Superior temporal gyrus (tissue), 1 donor: ENCODE results near the gene TCERG1L.
"Not testable (repeated sequence)": the region's sequence is repeated elsewhere in the genome, so short reads cannot be mapped to it uniquely, and the experiment has no call there.

Experiments
- DNase-seq: peaks from one replicate; pipeline ENCODE4 v3.0.0-alpha.2; 2016; ENCODE audit errors: extremely low spot score

TCERG1L gene

GRCh38 chr10:131084791-131085090 lies 226.8 kb downstream of the TCERG1L start:
- no peak for DNase-seq

DNA sequence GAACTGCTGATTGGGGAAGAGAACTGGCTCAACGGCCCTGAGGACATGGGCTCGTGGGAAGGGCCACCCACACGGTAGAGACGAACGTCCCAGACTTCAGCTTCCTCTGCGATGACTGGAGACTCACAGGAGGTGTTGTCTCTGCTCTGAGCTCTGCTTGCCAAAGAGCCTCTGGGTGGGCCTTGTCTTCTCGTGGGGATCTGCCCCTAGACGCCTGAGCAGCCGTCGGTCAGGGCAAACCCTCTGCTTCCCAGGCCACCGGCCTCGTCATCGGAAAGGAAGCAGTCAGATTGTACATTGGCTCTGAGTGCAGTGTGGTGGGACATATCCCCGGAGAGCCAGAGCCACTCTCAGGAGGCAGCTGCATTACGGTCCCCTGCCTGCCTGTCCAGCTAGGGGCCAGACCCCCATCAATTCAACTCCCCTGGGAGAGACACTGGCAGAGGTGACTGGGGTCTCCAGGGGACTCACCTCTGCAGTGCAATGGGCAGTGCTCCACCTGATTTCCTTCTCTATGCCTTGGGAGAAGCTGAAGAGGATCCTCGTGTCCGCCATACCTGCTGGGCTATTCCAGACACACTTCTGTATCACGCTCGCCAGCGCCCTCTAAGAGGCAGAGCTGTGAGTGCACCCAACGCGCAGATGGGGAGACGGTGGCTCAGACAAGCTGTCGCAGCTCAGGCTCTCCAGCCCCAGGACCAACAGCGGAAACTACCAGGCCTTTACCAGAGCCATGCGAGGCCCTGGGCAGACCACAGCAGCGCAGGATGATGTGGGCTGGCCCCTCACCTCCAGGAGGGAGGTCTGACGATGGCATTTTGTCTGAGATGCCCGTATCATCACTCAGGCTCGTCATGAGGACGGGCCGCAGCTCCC lies 227.4 kb downstream of the TCERG1L start:
- DNase-seq: no peak

- no peak for DNase-seq
Observed at GRCh38 chr10:131082991-131083481, 228.5 kb downstream of the TCERG1L start.

DNA sequence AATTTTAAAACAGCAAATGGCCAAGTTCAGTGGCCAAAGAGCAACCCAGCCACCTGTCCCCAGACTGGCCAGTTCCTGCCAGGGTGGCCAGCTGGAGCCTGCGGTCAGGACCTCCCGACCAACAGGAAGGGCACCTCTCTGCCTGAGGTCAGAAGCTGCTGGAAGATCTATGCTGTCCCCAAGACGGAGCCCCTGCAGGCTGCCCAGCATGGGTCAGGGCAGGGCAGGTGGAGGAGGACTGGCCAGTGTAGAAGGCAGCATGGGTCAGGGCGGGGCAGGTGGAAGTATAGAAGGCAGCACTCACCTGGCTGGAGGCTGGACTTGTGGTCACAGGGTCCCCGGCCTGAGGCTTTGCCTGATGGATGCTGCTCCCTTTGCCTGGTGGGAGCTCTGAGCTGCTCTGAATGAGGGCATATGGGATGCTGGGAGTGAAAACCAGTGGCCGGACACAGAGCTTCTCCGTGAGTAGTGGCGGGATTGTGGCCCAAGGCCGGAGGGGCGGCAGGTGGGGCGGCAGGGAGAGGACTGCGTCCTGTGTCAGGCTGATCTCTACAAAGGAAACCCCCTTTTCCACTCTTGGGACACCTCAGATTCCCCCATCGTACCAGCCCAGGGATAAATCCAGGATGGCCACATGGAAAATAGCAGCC lies 229.2 kb downstream of the TCERG1L start:
- DNase-seq: no peak

DNA sequence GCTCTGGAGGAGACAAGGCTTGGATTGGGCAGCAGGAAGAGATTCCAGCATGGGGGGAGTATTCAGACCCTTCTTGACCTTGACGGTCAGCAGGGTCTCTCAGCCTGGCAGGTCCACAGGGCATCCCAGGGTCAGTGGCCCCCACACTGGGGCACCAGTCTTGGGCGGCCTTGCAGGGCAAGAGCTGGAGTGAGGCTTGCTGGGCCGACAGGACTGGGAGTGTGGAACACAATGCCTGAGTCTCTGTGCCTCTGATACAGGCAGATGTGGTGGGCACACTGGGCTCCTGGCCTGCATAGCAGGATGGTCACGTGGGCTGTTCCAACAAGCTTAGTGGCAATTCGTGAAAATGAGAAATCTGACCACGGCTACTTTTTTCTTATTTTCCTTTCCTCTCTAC lies 229.7 kb downstream of the TCERG1L start:
- no peak for DNase-seq

DNA sequence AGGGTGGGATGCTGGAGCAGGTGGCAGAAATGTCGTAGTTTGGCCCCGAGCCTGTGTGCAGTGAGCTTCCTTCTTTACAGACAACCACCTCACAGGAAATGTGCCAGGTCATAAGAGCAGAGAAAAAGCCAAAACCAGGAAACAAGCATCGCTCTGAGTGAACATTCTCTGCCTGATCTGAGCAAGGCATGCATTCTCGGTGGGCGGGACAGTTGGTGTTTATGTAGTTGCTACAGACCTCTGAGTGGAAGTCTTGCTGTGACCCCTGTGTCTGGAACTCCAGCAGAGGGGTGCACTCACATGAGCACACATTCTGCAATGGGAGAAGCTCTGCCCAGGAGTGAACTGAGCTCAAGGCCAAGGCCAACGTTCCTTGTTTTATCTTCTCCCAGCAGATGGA lies 230.1 kb downstream of the TCERG1L start:
- DNase-seq: no peak

GRCh38 chr10:131080571-131080970 lies 230.9 kb downstream of the TCERG1L start:
- no peak for DNase-seq

DNA sequence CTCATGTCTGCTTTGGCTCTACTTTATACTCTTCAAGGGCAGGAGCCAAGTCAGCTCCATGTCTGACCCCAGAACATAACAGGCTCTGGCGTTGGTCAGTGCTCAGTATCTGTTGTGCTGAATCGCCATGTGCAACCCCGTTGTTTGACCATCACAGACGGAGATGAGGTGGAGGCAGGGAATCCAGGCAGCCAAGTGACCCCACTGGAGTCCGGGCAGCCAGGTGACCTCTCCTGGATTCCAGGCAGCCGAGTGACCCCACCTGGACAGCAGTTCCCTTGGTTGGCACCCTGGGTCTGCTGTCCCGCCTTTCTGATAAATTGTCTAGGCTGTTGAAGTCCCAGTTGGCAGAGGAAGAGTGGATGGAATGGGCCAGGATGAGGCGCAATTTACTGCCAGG lies 232.2 kb downstream of the TCERG1L start:
- no peak for DNase-seq

DNA sequence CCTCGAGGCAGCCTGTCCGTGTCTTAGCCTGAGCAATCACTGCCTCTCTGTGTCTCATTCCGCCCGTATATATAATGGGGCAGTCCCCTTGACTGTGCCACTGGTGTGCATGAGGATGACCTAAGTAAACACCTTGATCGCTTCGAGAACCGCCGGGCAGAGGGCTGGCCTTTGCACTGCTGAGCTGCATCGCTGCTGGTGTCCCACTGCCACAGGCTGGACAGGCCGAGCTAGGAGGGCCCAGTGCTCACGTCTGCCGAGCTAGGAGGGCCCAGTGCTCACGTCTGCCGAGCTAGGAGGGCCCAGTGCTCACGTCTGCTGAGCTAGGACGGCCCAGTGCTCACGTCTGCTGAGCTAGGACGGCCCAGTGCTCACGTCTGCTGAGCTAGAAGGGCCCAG lies 232.6 kb downstream of the TCERG1L start:
- not testable (repeated sequence) for DNase-seq

DNA sequence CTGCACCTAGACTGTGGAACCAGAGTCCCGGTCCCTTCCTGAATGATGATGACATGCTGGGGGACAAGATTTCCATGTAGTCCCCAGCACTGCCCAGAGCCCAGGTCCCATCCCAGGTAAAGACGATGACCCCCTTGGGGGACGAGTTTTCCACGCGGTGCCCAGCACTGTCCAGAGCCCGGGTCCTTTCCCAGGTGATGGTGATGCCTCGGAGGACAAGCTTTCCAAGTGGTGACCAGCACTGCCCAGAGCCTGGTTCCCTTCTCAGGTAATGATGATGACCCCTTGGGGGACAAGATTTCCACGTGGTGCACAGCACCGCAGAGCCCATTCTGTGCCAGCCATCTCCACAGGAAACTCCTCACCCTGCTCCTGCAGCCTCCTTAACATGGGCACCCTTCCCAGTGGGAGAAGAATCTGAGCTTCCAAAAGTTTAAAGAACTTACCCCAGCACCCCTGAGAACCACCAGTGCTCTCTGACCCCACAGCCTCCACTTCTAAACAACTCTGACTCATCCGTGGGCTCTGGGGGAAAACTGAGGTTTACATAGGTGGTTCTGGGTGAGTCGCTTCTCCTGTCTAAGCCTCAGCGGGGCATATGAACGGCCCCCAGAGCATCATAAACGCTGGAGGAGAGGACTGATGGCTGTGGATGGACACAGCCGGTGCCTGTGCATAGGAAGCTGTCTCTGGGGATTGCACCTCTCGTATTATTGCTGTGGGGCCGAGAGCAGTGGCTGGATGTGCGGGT lies 233.2 kb downstream of the TCERG1L start:
- DNase-seq: no peak

- DNase-seq: no peak
Observed at GRCh38 chr10:131077724-131078123, 233.8 kb downstream of the TCERG1L start.

DNA sequence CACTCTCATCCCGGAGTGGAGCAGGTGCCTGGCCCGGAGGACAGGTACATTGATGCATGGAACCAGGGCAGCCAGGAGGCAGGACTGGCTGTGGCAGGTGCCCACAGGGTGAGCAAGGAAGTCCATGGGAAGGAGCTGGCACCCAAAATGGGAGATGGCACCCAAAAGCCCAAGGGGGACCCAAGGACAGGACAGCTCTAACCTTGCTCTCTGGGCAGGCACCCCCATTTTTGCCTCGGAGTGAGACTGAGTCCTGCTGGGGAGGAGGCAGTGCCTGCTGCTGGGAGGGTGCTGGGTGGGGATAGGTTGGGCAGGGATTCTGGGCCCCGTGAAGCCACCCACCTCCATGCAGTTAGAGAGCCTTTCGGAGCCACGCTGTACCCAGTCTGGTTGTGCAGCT lies 234.5 kb downstream of the TCERG1L start:
- DNase-seq: no peak

DNA sequence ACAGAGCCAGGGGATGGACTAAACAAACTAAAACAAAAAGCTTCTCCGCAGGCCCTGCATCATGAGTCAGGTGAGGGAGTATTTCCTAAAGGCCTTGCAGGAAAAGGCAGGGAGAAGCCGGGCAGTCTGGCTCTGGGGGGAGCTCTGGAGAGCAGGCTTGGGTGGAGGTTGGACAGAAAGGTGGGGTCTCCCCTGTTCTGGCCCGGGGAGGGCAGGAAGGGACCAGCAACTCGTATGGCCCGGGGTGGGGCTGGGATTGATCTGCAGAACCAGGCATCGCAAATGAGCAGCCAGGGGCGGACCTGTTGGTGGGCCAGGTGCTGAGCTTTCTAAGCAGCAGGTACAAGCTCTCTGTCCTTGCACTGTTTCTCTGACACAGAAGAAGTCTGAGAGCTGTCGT lies 235.2 kb downstream of the TCERG1L start:
- DNase-seq: no peak

DNA sequence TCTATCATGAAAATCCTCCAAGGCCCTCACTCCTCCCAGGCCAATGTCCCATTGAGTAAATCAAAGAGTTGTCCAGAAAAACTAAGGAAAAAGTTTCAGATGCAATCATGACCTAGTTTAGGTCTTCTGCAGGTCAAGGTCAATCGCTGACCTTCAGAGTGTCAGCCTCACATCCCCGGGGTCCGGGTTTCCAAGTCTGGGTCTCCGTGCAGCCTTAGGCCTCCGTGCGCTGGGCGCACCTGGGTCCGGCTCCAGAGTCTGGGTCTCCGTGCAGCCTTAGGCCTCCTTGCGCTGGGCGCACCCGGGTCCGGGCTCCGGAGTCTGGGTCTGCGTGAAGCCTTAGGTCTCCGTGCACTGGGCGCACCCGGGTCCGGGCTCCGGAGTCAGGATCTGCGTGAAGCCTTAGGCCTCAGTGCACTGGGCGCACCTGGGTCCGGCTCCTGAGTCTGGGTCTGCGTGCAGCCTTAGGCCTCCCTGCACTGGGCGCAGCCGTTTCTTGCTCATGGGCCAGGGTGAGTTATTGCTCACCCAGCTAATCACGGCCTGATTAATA lies 236.2 kb downstream of the TCERG1L start:
- no peak for DNase-seq

DNA sequence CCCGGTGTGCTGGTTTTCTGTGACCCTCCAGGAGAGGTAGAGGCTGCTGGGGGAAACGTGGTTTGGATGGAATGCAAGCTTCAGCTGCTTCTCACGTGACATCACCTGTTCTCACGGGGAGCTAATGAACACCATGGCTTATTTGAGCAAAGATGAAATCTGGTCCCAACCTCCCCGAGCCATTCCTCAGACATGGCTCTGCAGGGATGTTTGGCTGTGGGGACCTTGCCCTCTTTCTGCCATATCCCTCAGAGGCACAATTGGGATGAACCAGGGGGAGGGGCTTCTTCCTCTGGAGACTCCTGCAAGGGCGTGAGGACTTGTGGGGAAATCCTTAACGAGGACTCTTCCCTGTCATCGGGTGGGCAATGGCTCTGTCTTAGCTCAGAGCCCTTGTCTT lies 236.8 kb downstream of the TCERG1L start:
- DNase-seq: no peak

DNA sequence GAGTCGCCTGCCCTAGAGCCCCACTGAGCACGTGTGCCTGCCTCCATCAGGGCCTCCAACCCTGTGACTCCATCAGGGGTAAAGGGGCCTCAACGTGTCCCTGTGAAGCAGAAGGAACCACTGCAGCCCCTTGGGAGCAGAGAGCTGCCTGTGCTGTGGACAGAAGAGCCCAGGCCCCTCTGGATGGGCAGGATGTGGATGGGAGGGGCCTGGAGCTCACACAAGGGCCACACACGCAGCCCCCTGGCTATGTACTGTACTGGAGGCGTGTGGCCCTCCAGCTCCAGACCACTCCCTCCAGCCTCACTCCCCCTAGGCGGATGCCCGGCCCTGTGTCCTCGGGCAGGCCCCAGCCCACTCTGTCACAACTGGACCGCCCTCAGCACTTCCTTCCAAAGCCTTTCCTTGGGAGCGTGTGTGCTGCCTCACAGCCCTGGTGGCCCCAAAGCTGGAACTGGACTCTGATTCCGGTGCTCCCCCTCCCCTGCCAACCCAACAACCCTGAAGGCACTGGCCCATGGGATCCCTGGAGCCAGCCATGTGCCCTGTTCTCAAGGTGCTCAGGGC lies 238.0 kb downstream of the TCERG1L start:
- DNase-seq: no peak

DNA sequence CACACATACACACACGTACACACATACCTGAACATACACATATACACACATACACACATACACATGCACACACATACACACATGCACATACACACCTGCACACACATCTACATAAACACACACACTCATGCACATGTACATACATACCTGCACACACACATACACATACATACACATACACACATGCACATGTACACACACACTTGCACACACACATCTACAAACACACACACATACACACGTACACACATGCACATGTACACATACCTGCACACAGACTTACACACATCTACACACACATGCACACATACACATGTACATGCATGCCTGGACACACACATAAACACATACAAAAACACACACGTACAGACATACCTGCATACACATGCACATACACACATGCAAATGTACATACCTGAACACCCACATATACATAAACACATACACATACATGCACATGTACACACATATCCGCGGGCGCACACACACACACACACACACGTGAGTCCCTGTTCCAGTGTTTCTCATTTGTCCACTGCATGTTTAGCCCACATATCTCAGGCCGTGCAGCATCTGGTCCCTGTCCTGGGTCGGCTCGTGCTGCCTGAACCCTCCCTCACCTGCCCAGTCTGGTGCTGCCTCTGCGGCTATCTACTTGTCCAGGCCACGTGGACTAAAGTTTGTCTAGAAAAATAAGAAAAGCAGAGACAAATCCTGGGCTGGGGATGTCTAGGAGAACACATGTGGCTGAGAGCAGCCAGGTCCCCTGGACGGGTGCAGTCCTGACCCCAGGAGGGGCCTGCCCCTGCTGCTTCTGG lies 238.7 kb downstream of the TCERG1L start:
- DNase-seq: no peak

DNA sequence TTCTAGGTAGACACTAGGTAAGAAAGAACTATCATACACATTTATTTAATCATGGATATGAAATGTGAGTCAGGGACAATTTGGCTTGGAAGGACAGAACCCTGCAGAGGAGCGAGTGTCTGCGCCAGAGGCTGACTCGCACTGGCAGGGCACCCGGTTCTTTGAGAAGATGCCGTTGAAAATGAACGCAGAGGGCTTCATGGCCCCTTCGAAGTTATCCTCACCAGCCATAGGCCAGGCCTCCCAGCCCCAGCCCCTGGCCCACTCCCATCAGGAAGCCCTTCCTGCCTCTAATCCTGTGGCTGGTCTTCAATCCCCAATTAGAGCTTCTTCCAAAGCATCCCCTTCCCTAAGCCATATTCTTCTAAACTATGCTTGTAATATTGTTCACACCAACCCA lies 239.8 kb downstream of the TCERG1L start:
- DNase-seq: no peak

DNA sequence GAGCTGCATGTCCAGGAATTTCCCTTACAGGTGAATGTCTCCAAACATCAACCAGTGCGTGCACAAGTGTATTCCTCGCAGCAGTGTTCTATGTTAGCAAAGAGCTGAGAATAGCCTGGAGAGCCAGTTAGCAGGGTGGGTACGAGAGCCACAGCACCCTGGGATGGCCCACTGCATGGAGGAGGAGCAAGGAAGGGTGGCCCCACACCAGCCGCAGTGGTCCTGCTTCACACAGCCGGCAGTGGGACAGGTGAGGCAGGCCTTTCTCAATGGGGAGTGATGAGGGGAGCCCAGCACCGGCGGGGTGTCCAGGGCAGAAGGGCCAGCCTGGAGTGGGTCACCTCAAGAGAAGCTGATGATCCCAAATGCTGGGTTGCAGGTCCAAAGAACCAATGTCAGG lies 240.7 kb downstream of the TCERG1L start:
- no peak for DNase-seq

- no peak for DNase-seq
Observed at GRCh38 chr10:131068760-131069159, 242.8 kb downstream of the TCERG1L start.

- no peak for DNase-seq
Observed at GRCh38 chr10:131068311-131068710, 243.2 kb downstream of the TCERG1L start.
